Spinal cord (tissue), 10 donors: ENCODE results near the gene ACAD9. TPM values are rescaled to one million over a fixed set of nuclear protein-coding genes. Genes with fewer than 3 reads are reported as not detected.
"Not testable (repeated sequence)": the region's sequence is repeated elsewhere in the genome, so short reads cannot be mapped to it uniquely, and the experiment has no call there.

ENCODE experiments used
- DNase-seq, 6 donors: peaks; one replicate each; pipeline versions ENCODE4 v3.0.0 to v3.0.0-alpha.2; 2013 to 2015; ENCODE audit warnings: low spot score in 6 of 6, low read depth in 4 of 6
- H3K27ac ChIP-seq: one replicate; pipeline ENCODE4 v1.5.1; 2013; ENCODE audit warnings: low read depth, low read length, control low read depth
- H3K27me3 ChIP-seq: one replicate; pipeline ENCODE4 v1.6.1; 2013; ENCODE audit warnings: low read length; ENCODE audit not compliant: control insufficient read depth, insufficient read depth
- H3K36me3 ChIP-seq: one replicate; pipeline ENCODE4 v1.6.1; 2013; ENCODE audit warnings: low read length; ENCODE audit not compliant: control insufficient read depth, insufficient read depth
- H3K4me1 ChIP-seq: one replicate; pipeline ENCODE4 v1.6.1; 2013; ENCODE audit warnings: low read length; ENCODE audit not compliant: control insufficient read depth, insufficient read depth
- H3K4me3 ChIP-seq: one replicate; pipeline ENCODE4 v1.5.1; 2013; ENCODE audit warnings: low read depth, low read length, control low read depth
- H3K9me3 ChIP-seq: one replicate; pipeline ENCODE4 v1.6.1; 2013; ENCODE audit warnings: low read length; ENCODE audit not compliant: control insufficient read depth, insufficient read depth
- WGBS: methylation state at CpG from one replicate; pipeline ENCODE4 v1.1.5; 2013; ENCODE audit warnings: missing lambda C conversion rate; ENCODE audit not compliant: insufficient coverage; 5-methylcytosine and 5-hydroxymethylcytosine counted together
- polyA plus RNA-seq, 2 donors: library from polyadenylated mRNA; unstranded; fragments of 120-200 nt; gene quantifications; one replicate each; pipeline ENCODE4 v1.2.1, GENCODE V29; 2013; ENCODE audit not compliant: insufficient read length in 2 of 2
- total RNA-seq, 2 donors: library from RNA; depleted of rRNA in 1 of 2; stranded (reverse); fragments of 120-200 nt in 1 of 2; fragments of >200 nt in 1 of 2; gene quantifications; one replicate each; pipeline versions ENCODE4 v1.2.3 to v1.2.4, GENCODE V29; 2013 to 2014
- donor health status: healthy.

The ACAD9 gene
- total and polyA plus RNA-seq, 4 donors: 32.0 to 44.7 (median 36.0) TPM

DNA sequence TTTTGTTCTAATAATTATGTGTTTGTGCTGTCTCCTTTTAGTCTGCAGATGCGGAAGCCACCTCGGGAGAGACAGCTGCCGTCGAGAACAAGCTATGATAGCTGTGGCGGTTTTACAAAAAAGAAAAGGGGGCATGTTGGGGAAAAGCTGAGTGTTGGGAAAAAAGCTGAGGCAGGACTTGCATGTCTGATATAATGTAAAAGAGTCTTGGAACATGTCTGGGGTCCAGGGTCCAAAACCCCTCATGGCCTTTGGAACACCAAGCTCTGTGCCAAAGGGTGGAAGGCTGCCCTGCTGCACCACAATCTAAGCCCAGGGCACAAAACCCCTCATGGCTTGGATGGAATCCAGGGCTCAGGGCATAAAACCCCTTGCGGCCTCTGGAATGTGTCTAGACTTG, 44.6 kb downstream of the ACAD9 start:
- H3K4me3 ChIP-seq, DNase-seq, H3K36me3 ChIP-seq, H3K27ac ChIP-seq, H3K27me3 ChIP-seq, H3K9me3 ChIP-seq, H3K4me1 ChIP-seq: not testable (repeated sequence)
- WGBS: 100% methylated on average over 5 of the region's 6 CpGs

DNA sequence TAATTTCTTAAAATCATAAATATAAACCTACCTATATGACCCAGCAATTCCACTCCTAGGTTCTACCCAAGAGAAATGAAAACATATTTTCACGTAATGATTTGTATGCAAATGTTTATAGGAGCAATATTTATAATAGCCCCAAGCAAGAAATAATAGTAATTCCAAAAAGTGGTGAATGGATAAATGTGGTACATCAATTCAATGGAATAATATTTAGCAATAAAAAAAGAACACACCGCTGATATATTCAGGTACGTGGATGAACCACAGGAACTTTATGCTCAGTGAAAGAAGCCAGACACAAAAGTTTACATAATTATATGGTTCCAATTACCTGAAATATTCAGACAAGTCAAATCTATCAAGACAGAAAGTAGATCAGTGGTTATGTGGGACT, 49.9 kb downstream of the ACAD9 start:
- no peak overlapping the region for H3K4me3 ChIP-seq
- H3K27ac ChIP-seq: no peak overlapping the region
- H3K4me1 ChIP-seq: no peaks in the 10 kb centered on the region
- DNase-seq: no peak
- no peaks in the 10 kb centered on the region for H3K27me3 ChIP-seq
- no peaks in the 10 kb centered on the region for H3K36me3 ChIP-seq
- H3K9me3 ChIP-seq: peaks cover 5% of the 10 kb centered on the region
- WGBS: no CpG with 5 or more reads among the region's 3 CpGs

DNA sequence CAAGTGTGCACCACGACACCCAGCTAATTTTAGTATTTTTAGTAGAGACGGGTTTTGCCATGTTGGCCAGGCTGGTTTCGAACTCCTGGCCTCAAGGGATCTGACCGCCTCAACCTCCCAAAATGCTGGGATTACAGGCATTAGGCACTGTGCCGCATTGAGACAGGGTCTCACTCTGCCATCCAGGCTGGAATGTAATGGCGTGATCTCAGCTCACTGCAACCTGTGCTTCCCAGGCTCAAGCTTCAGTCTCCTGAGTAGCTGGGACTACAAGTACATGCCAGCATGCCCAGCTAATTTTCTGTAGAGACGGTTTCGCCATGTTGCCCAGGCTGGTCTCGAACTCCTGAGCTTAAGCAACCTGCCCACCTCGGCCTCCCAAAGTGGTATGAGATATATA, 51.6 kb downstream of the ACAD9 start:
- H3K36me3 ChIP-seq: peaks cover 4% of the 10 kb centered on the region
- WGBS: 94% methylated on average over 6 of the region's 10 CpGs
- no peak overlapping the region for H3K4me3 ChIP-seq

DNA sequence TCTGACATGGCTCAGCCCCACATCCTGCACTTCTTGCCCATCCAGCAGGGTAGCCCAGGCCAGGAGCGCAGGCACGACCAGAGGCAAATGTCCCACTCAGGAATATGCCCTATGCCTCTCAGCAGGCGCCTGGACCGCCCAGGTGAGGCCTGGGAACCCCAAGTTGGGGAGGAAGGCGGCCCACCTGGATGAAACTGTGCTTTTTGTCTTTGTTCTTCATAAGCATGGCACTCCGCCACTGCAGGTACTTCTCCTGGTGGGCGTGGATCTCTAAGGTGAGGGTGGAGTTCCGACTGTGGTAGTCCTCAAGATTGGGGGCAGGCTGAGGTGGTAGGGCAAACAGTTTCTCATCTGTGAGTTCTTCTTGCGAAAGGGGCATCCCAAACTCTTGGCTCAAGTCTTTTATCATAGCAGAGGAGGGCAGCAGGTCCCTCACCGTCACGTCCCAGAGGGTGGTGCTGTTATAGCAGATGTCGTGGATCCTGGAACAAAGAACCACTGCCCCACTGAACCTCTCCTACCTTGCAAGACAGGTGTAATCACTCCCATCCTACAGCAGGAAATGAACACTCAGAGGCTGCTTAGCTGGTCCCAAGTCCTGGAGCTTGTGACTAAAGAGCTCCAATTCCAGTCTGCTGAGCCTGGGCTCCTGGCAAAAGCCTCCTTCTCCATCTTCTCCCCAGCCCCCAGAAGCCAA, 53.2 kb downstream of the ACAD9 start:
- 84% methylated on average over 11 of the region's 12 CpGs for WGBS

More for the DNA sequence above, 51.6 kb downstream of the ACAD9 start:
- Histone ChIP-seq H3K9me3 (no peaks in the 10 kb centered on the region), H3K27me3 (no peaks in the 10 kb centered on the region), H3K4me1 (no peaks in the 10 kb centered on the region), H3K27ac (no peak overlapping the region)
- DNase-seq: no peak

DNA sequence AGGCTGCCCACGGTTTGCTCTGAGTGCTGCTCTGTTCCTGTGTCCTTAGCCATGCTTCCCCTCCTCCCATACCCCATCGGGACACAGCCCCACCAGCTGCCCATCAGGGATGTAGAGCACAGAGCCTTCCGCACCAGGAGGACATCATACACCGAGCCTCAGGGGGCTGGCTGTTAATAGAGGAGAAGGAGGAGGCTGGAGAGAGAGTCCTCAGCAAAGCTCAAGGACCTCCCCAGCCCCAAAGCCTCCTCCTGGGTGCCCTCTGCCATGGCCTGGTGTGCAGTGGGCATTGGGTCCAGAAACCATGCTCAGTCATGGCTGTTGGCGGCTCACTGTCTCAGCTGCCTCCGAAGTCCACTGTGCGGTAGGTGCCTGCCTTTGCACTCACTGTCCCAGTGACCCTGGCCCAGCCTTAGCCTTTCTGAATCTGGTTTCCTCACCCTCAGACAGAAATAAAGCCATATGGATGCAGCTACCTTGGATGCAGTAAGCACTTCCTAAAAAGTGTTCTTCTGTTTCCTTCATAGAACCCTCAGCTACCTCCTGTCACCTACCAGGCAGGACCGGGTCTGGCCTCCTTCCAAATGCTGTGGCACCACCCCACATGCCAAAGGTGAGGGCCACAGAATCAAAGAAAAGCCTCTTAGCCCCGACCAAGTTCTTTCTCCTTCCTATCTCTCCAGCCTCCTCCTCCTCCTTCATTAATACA, 53.9 kb downstream of the ACAD9 start:
- H3K4me1 ChIP-seq: no peaks in the 10 kb centered on the region
- H3K27ac ChIP-seq: no peak overlapping the region
- 80% methylated on average over 5 of the region's 9 CpGs for WGBS
- DNase-seq: no peak
- H3K9me3 ChIP-seq: no peaks in the 10 kb centered on the region
- H3K27me3 ChIP-seq: no peaks in the 10 kb centered on the region
- no peak overlapping the region for H3K4me3 ChIP-seq
- peaks cover 4% of the 10 kb centered on the region for H3K36me3 ChIP-seq

More for the DNA sequence above, 53.2 kb downstream of the ACAD9 start:
- no peaks in the 10 kb centered on the region for H3K4me1 ChIP-seq
- H3K27ac ChIP-seq: no peak overlapping the region
- H3K36me3 ChIP-seq: peaks cover 4% of the 10 kb centered on the region
- H3K4me3 ChIP-seq: no peak overlapping the region
- no peak for DNase-seq
- no peaks in the 10 kb centered on the region for H3K9me3 ChIP-seq
- no peaks in the 10 kb centered on the region for H3K27me3 ChIP-seq

DNA sequence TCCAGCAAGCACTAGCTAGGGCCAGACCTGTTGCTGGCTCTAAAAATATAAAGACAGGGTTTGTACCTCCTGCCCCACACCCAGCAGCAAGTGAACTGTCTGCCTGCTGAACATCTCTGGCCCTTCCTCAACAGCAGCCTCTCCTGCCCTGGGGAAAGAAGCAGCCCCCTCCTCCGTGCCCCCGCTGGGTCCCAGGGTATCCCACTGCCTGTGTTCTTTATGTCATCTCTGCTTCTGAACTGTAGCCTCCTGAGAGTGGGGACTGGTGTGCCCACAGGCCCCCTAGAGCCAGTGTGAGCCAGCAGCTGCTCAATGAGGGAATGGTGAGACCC, 54.5 kb downstream of the ACAD9 start:
- no peak overlapping the region for H3K27ac ChIP-seq
- H3K4me1 ChIP-seq: no peaks in the 10 kb centered on the region
- no peaks in the 10 kb centered on the region for H3K27me3 ChIP-seq
- H3K9me3 ChIP-seq: no peaks in the 10 kb centered on the region
- H3K4me3 ChIP-seq: no peak overlapping the region
- no peak for DNase-seq
- 100% methylated on average over 2 of the region's 2 CpGs for WGBS
- H3K36me3 ChIP-seq: peaks cover 4% of the 10 kb centered on the region

DNA sequence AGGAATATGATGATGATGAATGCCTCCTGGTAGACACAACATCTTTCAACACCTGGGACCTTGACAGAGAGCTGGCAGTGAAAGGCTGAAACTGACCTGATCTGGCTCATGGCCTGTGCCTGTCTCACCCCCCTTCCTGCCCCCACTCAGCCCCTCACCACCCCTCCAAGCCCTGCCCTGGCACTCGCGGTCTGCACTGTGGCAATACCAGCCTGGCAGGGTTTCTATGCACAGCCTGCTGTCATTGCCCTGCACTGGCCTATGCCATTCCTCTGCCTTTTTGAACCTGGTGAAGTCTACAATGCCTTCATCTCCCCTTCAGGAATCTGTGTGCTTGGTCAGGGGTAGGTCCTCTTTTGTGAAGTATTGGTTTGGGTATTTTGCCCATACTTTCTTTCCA, 56.5 kb downstream of the ACAD9 start:
- DNase-seq: no peak
- H3K27ac ChIP-seq: no peak overlapping the region
- peaks cover 4% of the 10 kb centered on the region for H3K36me3 ChIP-seq
- H3K9me3 ChIP-seq: no peaks in the 10 kb centered on the region
- H3K27me3 ChIP-seq: no peaks in the 10 kb centered on the region
- H3K4me3 ChIP-seq: no peak overlapping the region
- no CpG with 5 or more reads among the region's 2 CpGs for WGBS
- no peaks in the 10 kb centered on the region for H3K4me1 ChIP-seq

DNA sequence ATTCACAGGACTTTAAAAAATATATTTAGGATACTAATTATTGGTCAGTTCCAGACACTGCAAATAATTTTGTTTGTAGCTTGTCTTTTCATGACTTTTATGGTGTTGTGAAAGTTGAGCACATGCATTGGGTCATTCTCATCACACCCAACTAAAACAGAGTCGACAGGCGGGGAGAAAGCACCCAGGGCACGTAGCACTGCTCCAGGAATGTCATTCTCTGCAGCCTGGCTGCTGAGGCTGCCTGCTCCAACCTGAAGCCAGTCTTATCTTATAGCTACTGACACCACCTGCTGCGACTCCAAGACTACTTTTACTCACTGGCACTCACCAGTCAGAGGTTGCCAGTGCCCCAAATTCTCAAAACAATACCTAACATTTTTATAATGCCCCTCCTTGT, 56.9 kb downstream of the ACAD9 start:
- 79% methylated on average over 4 of the region's 4 CpGs for WGBS
- no peaks in the 10 kb centered on the region for H3K27me3 ChIP-seq
- no peaks in the 10 kb centered on the region for H3K4me1 ChIP-seq
- H3K9me3 ChIP-seq: no peaks in the 10 kb centered on the region
- DNase-seq: no peak
- H3K4me3 ChIP-seq: no peak overlapping the region
- peaks cover 4% of the 10 kb centered on the region for H3K36me3 ChIP-seq
- no peak overlapping the region for H3K27ac ChIP-seq

DNA sequence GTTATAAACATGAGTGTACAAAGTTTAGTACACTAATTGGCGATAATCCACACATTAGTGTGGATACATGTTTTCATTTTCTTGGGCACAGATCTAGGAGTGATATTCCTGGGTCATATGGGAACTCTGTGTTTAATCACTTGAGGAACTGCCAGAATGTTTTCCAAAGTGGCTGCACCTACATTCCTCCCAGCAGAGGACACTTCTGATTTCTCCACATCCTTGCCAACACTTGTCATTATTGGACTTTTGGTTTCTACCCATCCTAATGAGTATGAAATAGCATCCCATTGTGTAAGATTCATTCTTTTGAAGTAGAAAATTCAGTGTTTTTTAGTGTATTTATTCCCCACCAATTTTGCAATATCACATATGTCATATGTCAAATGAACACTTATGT, 60.8 kb downstream of the ACAD9 start:
- H3K27me3 ChIP-seq: no peaks in the 10 kb centered on the region
- no CpG with 5 or more reads among the region's 1 CpG for WGBS
- no peaks in the 10 kb centered on the region for H3K9me3 ChIP-seq
- no peak overlapping the region for H3K4me3 ChIP-seq
- no peaks in the 10 kb centered on the region for H3K4me1 ChIP-seq
- no peak for DNase-seq
- H3K36me3 ChIP-seq: peaks cover 6% of the 10 kb centered on the region
- no peak overlapping the region for H3K27ac ChIP-seq
